Activated gamma-delta T cell (primary cell): Measurements from ENCODE around the gene CEP120.
"Not testable (repeated sequence)": the region's sequence is repeated elsewhere in the genome, so short reads cannot be mapped to it uniquely, and the experiment has no call there.

Experiments used
- DNase-seq: peaks from one replicate; lab custom pipeline; 2025; lab: John Stamatoyannopoulos, UW
- total RNA-seq, 2 donors: gene quantifications; one replicate each; lab custom pipeline; 2026; lab: John Stamatoyannopoulos, UW

The CEP120 gene
- 149 to 152 reads per million in 2 donors for total RNA-seq

GRCh38 chr5:123423278-123424149, at the start of gene CEP120:
TSS of gene CEP120 (minus strand) at chr5:123423403. CDS start at chr5:123422998, 405 bp downstream.
- peak; percentile 75 for DNase-seq

GRCh38 chr5:123472150-123472924, 49.1 kb upstream of the CEP120 start:
- DNase-seq, result no peak

GRCh38 chr5:123471385-123471784, 48.2 kb upstream of the CEP120 start:
- DNase-seq, result no peak

GRCh38 chr5:123466839-123467238, 43.6 kb upstream of the CEP120 start:
- not testable (repeated sequence) for DNase-seq

- no peak for DNase-seq
Measured at GRCh38 chr5:123460296-123460729, 37.1 kb upstream of the CEP120 start.

- not testable (repeated sequence) for DNase-seq
Measured at GRCh38 chr5:123458994-123459393, 35.8 kb upstream of the CEP120 start.

GRCh38 chr5:123456242-123456641, 33.0 kb upstream of the CEP120 start:
- no peak for DNase-seq

- DNase-seq, result no peak
Measured at GRCh38 chr5:123455640-123456039, 32.4 kb upstream of the CEP120 start.

GRCh38 chr5:123455095-123455494, 31.9 kb upstream of the CEP120 start:
- DNase-seq, result no peak

- no peak for DNase-seq
Measured at GRCh38 chr5:123454259-123454911, 31.2 kb upstream of the CEP120 start.

- no peak for DNase-seq
Measured at GRCh38 chr5:123452401-123452800, 29.2 kb upstream of the CEP120 start.

- DNase-seq, result no peak
Measured at GRCh38 chr5:123451047-123451446, 27.8 kb upstream of the CEP120 start.

- DNase-seq, result no peak
Measured at GRCh38 chr5:123450640-123451039, 27.4 kb upstream of the CEP120 start.

GRCh38 chr5:123450114-123450513, 26.9 kb upstream of the CEP120 start:
- no peak for DNase-seq

- no peak for DNase-seq
Measured at GRCh38 chr5:123449424-123449974, 26.3 kb upstream of the CEP120 start.

GRCh38 chr5:123448743-123449142, 25.5 kb upstream of the CEP120 start:
- DNase-seq, result no peak

GRCh38 chr5:123448017-123448617, 24.9 kb upstream of the CEP120 start:
- DNase-seq, result no peak

GRCh38 chr5:123444016-123444415, 20.8 kb upstream of the CEP120 start:
- no peak for DNase-seq

GRCh38 chr5:123441408-123441807, 18.2 kb upstream of the CEP120 start:
- DNase-seq, result no peak

GRCh38 chr5:123440456-123441181, 17.4 kb upstream of the CEP120 start:
- DNase-seq, result no peak

GRCh38 chr5:123439709-123440108, 16.5 kb upstream of the CEP120 start:
- no peak for DNase-seq
